NCI-H524 treated with DMSO at 0.1 percent for 48 hours (cell line): ENCODE results near the gene GPR183.

ENCODE experiments used
- DNase-seq: peaks from one replicate; lab custom pipeline; 2025; lab: John Stamatoyannopoulos, UW

The GPR183 gene

DNA sequence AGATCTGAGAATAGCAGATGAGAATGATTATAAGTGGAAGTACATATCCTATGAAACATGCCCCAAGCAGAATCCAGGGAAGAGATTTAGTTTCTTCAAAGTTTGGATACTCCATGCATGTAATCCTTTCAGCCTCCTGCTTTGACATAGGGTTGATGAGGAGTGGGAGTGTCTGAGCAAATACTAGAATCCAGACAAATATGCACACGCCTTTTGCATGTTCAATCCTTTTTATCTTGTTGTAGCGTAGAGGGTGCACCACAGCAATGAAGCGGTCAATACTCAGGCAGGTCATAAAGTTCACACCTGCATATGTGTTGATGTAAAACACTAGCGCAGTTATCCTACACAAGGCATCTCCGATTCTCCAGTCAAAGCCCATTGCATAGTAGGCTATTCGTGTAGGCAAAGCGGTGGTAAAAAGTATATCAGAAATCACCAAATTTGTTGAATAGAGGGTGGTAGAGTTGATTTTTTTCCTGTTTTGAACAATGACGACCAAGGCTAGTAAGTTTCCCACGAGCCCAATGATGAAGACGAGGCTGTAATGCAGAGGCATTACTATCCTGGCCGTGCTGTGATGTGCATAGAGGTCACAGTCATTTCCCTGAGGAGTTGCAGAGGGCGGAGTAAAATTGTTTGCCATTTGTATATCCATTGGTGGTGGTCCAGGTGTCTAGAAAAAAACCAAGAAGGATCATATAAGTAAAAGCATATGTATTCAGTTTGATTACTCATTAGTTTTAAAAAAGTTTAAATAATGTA lies 11.5 kb downstream of the GPR183 start:
- no peak for DNase-seq

DNA sequence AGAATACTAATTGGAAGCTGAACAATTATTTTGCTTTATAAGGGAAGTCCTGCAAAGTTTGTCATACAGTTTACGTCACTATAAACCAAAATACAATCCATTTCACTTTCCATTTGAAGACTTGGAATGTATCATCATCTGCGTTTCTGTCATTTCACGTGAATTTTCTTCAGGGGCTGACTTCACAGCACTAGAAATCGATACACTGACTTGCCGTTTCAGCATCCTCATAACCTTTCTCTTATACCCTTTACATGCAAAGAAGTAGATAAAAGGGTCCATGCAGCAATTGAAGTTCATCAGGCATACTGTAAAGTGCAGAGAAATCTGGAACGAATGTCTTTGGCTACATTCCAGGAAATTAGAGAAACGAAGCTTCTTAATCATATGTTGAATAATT lies 12.2 kb downstream of the GPR183 start:
- DNase-seq: no peak

DNA sequence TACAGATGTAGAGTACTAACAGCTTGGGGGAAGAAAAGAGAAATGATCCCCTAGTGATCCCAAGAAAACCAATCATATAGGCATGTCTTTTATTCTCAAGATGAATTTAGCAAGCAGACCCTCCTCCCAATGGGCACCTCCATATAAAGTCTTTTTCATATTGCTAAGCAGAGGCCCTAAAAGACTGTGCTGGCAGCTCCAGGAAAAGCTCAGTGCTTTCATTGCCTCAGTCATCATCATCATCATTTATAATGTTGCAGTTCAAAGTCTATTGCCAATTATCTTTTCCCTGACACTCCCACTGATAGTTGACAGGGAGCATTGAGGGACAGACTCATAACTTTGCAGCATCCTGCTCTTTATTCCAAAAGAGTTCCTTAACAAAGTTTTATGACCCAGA lies 13.0 kb downstream of the GPR183 start:
- DNase-seq: no peak

DNA sequence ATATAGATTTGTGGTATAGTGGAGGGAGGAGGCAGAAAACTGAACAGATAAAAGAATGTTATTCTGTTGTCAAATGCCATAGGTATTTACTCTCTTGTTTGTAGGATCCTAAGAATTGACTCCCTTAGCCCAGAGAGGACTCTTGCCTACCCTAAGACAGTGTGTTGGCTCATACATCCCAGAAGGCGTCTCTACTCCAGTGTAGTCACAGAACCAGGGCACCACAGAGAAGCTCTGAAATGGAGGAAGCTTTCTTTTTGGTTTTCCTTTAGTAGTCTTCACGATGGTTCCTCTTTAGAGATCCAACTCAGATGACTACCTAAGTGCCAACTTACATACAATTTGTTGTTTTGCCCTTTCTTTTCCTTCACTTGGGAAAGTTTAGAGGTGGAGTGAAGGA lies 14.0 kb downstream of the GPR183 start:
- DNase-seq: no peak

DNA sequence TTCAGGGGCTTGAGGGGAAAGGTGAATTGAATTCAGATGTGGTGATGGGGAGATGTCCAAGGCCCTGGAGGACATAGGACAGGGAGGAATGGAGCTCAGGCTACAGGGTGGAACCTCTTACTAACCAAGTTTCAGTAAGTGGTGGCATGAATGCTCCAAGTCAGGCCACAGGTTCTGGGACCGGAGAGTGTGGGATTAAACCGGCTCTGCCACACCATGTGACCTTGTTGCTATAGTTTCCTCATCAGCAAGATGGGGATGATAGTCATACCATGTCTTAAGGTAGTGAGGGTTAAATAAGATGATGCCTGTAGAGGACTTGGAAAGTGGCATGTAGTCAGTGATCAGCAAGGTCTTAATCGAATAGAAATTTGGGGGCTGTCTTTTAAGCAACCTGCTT lies 16.3 kb downstream of the GPR183 start:
- DNase-seq: no peak

DNA sequence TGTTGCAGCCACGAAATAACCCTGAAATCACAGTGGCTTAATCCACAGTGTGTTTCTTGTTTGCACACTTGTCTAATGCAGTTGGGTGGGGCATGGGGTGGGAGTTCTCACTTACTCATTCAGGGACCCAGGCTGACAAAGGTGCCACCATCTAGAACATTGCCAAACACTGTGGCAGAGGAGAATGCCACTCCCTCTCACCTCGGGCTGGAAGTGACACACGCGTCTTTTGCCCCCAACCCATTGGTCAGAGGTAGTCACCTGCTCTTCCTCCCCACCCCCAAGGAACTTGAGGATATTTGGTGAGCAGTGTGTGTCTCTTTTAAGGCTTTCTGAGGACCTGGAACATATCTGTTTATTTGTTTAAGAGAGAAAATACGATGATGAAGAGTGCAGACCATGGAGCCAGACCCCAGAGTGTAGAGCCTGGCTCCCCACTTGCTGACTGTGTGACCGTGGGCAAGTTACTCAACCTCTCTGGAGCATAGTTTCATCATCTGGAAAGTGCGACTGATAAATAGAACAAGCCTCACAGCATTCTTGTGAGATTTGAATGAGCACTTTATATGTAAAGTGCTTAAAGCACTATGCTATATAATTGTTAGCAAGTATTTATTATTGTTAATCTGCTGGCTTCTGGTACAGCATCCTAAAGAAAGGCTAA lies 17.4 kb downstream of the GPR183 start:
- DNase-seq: no peak

DNA sequence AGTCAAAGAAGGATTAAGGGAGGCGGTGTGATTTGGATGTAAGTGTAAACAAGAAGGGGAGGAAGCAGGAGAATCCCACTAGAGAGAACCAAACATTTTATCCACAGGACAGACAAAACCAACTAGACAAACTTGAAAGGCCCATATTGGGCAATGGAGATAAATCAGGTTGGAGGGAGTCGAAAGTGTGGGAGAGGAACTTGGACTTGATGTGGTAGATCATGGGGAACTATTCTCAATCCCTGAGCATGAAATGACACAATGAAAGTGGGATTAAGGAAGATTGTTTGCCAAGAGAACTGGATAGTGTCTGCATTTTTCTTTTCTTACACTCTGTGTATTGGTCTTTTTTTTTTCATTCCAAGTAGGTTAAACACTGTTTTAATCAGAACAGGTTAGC lies 17.9 kb downstream of the GPR183 start:
- no peak for DNase-seq

DNA sequence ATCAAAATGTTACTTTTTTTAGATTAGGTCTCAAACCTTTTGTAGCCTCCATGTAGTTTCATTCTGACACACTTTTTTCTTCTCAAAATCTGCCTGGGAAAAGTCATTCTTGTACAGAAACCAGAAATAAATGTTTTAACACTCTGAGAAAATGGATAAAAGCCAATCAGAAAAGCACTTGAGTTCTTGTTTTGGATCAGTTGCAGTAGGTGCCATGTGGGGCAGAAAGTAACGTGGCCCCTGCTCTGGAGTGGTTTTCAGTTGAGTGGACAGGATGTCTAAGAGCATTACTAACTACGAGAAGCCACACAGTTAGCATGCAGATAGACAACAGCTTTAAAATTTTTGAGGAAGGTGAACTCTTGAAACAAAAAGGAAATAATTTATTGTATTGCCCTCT lies 19.1 kb downstream of the GPR183 start:
- DNase-seq: no peak

DNA sequence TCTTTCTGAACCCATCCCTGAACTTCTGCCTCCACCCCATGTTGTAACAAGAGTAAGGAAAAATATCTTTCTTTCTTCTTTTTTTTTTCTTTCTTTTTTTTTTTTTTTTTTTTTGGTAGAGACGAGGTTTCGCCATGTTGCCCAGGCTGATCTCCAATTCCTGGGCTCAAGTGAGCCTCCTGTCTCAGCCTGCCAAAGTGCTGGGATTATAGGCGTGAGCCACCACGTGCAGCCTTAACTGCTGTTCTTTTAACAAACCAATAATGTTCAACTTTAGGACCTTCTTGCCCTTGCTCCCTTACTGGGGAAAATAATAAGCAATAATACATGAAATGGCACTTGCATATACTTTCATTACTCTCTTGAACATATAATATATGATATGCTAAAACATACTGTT lies 19.6 kb downstream of the GPR183 start:
- no peak for DNase-seq

DNA sequence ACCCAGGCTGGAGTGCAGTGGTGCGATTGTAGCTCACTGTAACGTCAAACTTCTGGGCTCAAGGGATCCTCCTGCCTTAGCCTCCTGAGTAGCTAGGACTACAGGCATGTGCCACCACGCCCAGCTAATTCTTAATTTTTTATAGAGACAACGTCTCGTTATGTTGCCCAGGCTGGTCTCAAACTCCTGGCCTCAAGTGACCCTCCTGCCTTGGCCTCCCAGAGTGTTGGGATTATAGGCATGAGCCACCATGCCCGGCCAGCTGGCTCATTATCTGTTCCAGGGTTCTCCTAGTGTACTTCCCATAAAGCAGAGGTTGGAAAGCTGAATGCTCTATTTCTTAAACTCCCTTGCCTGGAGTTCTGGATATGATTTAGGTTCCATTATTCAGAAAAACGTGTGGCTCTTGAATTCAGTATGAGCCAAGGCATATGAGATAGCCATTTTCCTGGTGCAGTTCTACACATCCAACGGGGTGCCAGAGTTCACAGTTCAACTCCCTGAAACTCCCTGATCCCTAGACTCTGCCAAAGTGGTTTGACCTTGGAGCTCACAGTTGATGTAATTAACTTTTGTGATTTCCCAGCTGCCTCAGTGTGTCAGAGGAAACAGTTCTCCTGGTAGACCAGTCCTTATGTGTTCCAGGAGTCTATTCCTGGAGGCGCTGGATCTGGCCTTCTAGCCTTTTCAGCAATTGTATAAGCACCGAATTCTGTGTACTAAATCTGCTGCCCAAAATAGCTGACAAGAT lies 21.6 kb downstream of the GPR183 start:
- DNase-seq: no peak

DNA sequence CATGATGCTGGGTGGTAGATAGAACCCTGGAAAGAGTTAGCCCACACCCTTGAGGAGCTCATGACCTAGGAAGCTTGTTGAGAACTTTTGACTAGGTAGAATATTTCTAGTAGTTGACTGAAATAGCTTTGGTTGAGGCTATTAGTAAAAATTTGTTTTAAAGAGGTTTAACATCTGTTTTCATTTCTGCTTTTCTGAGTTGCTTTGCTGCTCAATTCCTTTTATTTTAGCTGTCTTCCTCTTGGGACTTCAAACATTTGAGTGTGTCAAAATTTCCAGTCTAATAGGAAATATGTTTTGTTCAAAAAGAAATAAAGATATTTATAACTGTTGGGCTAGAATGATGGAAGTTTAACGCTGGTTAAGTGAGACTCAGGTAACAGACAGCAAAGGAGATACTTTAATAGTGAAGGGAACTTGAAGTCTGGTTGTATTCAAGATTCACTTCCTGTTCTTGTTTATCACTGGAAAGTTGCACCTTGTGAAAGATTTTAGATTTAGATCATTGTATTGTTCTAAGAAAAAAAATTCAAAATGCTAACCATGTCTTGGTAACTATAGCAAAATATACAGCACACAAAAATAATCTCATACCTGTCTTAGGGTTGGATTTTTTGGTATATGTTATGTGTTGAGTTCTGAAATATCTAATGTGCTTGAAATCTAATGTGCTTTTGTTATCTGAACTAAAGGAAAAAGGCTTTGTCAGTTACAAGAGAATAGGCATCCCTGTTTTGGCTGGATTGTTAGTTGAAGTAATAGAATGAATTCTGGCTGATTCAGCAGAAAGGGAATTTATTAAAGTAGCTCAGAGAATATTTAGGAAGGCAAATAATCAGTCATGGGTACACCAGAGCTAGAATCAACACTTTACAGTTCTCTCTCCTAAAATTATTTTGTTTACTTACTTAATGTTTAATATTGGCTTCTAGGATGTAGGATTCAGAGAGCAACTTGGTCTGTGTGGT lies 24.7 kb downstream of the GPR183 start:
- no peak for DNase-seq

DNA sequence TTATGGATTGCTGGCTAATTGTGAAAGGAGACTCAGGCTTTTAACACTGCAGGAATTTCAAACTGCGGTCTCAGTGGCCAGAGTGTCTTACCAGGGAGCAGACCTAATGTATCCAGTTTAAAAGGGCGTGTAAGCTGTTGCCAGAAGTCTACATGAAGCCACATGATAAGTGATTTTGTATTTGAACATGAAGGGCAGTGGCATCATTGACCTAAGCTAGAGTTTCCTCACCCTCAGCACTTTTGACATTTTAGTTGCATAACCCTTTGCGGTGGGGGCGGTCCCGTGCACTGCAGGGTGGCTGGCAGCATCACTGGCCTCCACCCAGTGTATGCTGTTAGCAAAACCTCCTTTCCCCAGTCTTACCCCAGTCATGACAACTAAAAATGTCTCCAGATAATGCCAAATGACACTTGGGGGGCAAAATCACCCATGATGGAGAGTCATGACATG lies 25.4 kb downstream of the GPR183 start:
- no peak for DNase-seq

DNA sequence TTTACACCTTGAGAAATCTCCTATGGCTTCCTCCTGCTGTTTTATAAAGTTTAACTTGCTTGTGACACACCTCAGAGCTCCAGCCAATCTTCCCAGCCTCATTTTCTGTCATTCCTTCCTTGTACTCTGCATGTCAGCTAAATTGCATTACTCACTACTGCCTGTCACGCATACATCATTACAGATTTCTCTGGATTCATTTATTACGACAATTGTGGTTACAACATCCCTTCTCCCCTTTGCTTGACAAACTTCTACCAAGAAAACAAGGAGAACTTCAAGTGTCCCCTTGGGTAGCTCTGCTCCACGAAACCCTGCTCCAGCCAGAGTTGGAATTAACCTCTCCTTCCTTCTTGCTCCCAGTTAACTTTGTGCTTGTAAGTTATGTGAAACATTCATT lies 27.0 kb downstream of the GPR183 start:
- DNase-seq: no peak

DNA sequence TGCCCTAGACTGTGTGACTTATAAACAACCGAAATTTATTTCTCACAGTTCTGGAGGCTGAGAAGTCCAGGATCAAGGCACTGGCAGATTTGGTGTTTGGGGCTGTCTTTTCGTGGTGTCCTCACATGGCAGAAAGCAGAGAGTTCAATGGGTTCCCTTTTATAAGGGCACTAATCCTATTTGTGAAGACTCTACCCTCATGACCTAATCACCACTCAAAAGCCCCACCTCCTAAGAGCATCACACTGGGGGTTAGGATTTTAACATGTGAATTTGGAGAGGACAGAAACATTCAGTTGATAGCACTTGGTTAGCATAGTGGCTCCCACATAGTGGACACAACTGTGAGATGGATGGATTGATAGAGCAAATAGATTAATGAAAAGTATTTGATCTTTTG lies 27.6 kb downstream of the GPR183 start:
- DNase-seq: no peak

DNA sequence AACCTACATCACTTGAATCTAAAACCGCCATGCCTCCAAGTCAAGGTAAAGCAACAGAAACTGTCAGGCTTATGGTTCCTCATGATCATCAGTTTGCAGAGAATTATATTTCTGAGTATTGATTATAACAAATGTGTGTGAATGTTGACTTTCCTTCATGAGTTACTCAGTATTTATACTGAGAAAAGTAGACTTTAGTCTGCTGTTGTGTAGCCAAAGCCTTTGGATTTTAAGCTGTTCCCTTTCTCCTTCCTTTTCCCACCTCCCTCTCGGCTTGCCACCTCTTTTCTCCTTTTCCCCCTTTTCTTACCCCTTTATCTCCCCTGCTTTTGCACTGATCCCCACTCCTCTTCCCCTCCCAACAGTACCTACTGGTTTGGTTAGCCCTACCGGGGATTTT lies 28.4 kb downstream of the GPR183 start:
- DNase-seq: no peak

DNA sequence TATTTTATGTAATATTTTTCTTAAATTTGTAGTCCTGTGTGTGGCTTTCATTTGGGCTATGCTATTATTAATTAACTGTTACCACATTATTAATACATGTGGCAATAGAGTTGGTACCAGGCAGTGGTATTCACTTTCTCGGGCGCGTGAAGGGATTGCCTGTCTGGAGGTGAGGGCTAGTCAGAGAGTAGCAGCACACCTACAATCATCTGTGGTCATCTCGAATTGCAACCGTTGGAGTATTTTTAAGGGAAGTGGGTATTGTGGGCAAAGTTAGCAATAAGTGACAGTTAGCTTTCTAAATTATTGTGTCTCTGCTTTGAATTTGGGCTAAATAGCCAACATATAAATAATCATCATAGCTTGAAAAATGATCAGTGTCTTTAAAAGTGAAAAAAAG lies 29.0 kb downstream of the GPR183 start:
- DNase-seq: no peak

DNA sequence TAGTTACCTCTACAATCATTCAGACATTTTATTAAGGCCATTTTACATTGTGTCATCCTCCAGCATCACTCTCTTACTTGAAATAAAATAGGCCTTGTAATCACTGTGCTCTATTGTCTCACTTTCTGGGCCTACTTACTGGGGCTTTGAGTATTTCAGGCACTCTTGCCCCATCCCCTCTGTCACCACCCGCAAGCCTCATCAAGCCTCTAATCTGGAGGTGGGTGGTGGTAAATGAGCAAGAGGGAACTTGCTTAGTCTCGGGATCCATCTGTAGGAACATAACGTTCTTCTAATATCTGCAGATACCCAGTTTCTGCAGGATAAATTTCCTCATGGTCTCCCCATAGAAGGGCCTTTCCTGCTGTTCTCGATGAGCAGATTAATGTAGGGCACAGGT lies 29.6 kb downstream of the GPR183 start:
- DNase-seq: no peak

DNA sequence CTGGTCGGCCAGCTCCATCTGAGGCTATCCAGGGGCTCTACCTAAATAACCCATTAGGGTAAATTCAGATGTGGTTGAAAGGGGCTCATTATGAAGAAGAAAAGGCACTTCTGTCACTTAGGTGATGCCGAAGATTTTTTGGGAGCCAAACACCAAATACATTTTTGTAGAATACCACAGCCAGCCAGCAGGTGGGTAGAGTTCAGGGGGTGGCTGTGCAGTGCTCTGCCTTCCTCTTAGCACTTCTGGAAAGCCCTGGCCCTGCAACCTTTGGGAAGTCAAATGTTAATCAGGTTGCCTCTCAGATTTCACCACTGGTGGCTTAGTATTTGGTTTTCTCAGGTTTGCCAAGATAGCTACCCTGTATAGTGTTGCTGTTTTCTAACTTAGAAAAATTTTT lies 30.5 kb downstream of the GPR183 start:
- no peak for DNase-seq

DNA sequence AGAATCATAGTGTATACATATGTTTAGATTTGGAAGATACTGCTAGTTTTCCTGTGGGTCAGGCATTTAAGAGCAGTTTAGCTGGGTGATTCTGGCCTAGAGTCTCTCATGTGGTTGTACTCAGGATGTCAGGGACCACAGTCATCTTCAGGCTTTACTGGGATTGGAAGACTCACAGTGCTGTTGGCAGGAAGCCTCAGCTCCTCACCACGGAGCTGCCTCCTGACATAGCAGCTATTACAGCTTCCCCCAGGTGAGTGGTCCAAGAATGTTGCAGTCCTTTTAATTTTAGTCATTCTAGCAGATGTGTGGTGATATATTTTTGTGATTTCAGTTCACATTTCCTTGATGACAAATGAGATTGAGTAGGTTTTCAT lies 32.1 kb downstream of the GPR183 start:
- DNase-seq: no peak

DNA sequence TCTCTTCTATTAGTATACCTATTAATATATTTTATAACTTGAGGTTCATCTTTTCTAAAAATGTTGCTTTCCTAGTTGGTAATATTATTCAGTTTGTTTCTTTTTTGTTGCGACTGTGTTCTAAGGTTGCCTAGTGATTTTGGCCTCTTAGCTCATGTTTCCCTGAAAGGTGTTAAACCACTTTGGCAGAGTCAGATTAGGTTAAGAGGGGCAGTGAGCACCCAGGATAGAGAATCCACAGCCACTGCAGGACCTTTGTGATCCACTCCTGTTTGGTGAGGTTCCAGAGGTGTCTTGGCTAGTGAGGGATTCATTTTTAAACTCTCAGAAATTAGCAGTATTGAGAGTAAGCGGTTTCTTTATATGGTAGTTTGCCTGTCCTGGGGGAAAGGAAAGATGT lies 34.1 kb downstream of the GPR183 start:
- DNase-seq: no peak

DNA sequence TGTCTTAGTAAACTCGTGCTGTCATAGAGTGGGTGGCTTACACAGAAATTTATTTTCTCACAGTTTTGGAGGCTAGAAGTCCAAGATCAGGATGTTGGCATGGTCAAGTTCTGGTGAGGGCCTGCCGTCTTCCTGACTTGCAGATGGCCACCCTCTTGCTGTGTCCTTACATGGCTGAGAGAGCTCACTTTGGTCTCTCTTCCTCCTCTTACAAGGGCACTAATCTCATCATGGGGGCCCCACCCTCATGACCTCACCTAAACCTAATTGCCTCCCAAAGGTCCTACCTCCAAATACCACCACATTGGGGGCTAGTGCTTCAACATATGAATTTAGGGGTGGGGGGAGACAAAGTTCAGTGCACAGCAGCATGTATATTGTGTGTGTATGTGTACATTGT lies 34.7 kb downstream of the GPR183 start:
- no peak for DNase-seq

DNA sequence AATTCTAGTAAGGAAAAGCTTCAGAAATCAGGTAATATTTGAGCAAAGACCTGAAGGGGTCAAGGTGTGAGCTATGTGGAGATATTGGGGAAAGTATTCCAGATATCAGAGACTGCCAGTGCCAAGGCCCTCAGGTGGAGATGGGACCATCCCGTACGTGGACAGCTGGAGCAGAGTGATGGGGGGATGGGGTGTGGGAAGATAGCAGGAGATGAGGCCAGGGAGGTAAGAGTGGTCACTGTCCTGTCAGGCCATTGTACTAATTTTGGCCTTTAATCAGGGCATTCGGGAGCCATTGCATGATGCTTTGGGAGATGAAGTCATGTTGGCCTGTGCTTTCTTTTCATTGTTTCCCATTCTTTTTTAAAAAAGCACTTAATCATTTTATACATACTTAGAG lies 36.0 kb downstream of the GPR183 start:
- no peak for DNase-seq
